Endothelial cell of umbilical vein (primary cell): ENCODE data around the gene PTRH1. TPM values are rescaled to one million over a fixed set of nuclear protein-coding genes. Genes with fewer than 3 reads are reported as not detected.

Source experiments
- BruUV-seq: library from RNA; stranded (reverse); fragments of 400-500 nt; replicated peaks from 2 replicates; lab custom pipeline; 2021; lab: Mats Ljungman, UMichigan
- CTCF ChIA-PET: fragments of 300-600, 350-600 bp; sonication (Branson Sonifier 250); formaldehyde crosslinking; loops from one replicate; lab custom pipeline; 2021; ENCODE audit warnings: antibody characterized with exemption, inconsistent platforms; lab: Charles Lee
- POLR2A ChIA-PET: fragments of 300-600, 350-600 bp; sonication (Branson Sonifier 250); formaldehyde crosslinking; loops from one replicate; lab custom pipeline; 2021; ENCODE audit warnings: antibody characterized with exemption, inconsistent platforms; lab: Charles Lee
- DNase-seq: peaks from one replicate; pipeline ENCODE4 v3.0.0-alpha.2; 2011; ENCODE audit warnings: low read depth, low spot score
- FAIRE-seq: peaks from 2 replicates; lab custom pipeline; 2011; peaks lifted over from hg19 to GRCh38; lab: Jason Lieb, UNC
- H2AFZ ChIP-seq: 2 replicates; pipeline ENCODE4 v1.6.0; 2012; ENCODE audit warnings: low read depth, low read length, control low read depth, inconsistent platforms
- H3K27ac ChIP-seq: 2 replicates; pipeline ENCODE4 v1.5.1; 2011; ENCODE audit warnings: low read depth, mild to moderate bottlenecking, control low read depth, low read length, moderate library complexity; ENCODE audit not compliant: insufficient read depth
- H3K27me3 ChIP-seq, 2 experiments: 2 replicates each; pipeline versions ENCODE4 v1.6.0 to v1.6.1; 2011; ENCODE audit warnings: low read length in 2 of 2, mixed read lengths in 1 of 2; ENCODE audit not compliant: control insufficient read depth in 2 of 2, insufficient read depth in 2 of 2
- H3K36me3 ChIP-seq, 2 experiments: 2 replicates in 1 of 2; 3 replicates in 1 of 2; pipeline ENCODE4 v1.5.1; 2011; ENCODE audit warnings: low read length in 2 of 2, mild to moderate bottlenecking in 1 of 2, moderate library complexity in 1 of 2; ENCODE audit not compliant: control insufficient read depth in 2 of 2, insufficient read depth in 2 of 2; ENCODE audit errors: extremely low read depth in 1 of 2
- H3K4me1 ChIP-seq: 3 replicates; pipeline ENCODE4 v1.5.1; 2011; ENCODE audit warnings: mild to moderate bottlenecking, low read length; ENCODE audit not compliant: control insufficient read depth, insufficient read depth; ENCODE audit errors: extremely low read depth
- H3K4me2 ChIP-seq: 2 replicates; pipeline ENCODE4 v1.6.1; 2011; ENCODE audit warnings: low read length, control low read depth, mixed read lengths; ENCODE audit not compliant: insufficient read depth
- H3K4me3 ChIP-seq, 3 experiments: fragments of 200-600 bp in 1 of 3; sonication (generic), shearing (Covaris generic) in 1 of 3; replicated peaks in 1 of 3; 2 replicates each; pipeline ENCODE4 v1.5.1; 2011 to 2016; ENCODE audit warnings: control low read depth in 3 of 3, low read length in 3 of 3, mild to moderate bottlenecking in 2 of 3, inconsistent platforms in 1 of 3, low read depth in 1 of 3, moderate library complexity in 1 of 3; ENCODE audit not compliant: insufficient read depth in 1 of 3
- H3K79me2 ChIP-seq: 2 replicates; pipeline ENCODE4 v1.6.0; 2012; ENCODE audit warnings: low read length, inconsistent platforms; ENCODE audit not compliant: control insufficient read depth, insufficient read depth
- H3K9ac ChIP-seq: replicated peaks from 2 replicates; pipeline ENCODE3; 2011; ENCODE audit warnings: low read length, control low read depth; ENCODE audit not compliant: insufficient read depth; ENCODE audit errors: extremely low read depth
- H3K9me1 ChIP-seq: replicated peaks from 3 replicates; pipeline ENCODE4 v1.6.0; 2011; ENCODE audit warnings: mild to moderate bottlenecking, low read length; ENCODE audit not compliant: control insufficient read depth, insufficient read depth; ENCODE audit errors: extremely low read depth
- H3K9me3 ChIP-seq: replicated peaks from 2 replicates; pipeline ENCODE4 v1.5.1; 2012; ENCODE audit warnings: low read length, inconsistent platforms; ENCODE audit not compliant: control insufficient read depth, insufficient read depth
- H4K20me1 ChIP-seq: replicated peaks from 2 replicates; pipeline ENCODE3; 2011; ENCODE audit warnings: mild to moderate bottlenecking, low read length; ENCODE audit not compliant: control insufficient read depth, insufficient read depth; ENCODE audit errors: extremely low read depth
- EZH2 ChIP-seq: IDR thresholded peaks from 2 replicates; pipeline ENCODE4 v1.6.1; 2012; ENCODE audit warnings: borderline replicate concordance, low read depth, mild to moderate bottlenecking, moderate library complexity, low read length, inconsistent platforms; ENCODE audit not compliant: severe bottlenecking
- FOS ChIP-seq: IDR thresholded peaks from 2 replicates; pipeline ENCODE4 v1.6.1; 2011; ENCODE audit warnings: mild to moderate bottlenecking, low read length, moderate library complexity, borderline replicate concordance; ENCODE audit not compliant: insufficient read depth
- GATA2 ChIP-seq: IDR thresholded peaks from 2 replicates; pipeline ENCODE4 v1.7.0; 2011; ENCODE audit warnings: low read depth, mild to moderate bottlenecking, moderate library complexity, mixed read lengths, low read length; ENCODE audit not compliant: insufficient read length, insufficient read depth
- MYC ChIP-seq: IDR thresholded peaks from one replicate; pipeline ENCODE4 v1.6.1; 2011; ENCODE audit warnings: mild to moderate bottlenecking, low read depth, low read length
- POLR2A ChIP-seq: IDR thresholded peaks from 2 replicates; pipeline ENCODE4 v1.6.1; 2012; ENCODE audit warnings: low read depth, mild to moderate bottlenecking, control low read depth, low read length
- POLR2AphosphoS5 ChIP-seq: IDR thresholded peaks from 2 replicates; pipeline ENCODE4 v1.6.1; 2012; ENCODE audit warnings: low read depth, mild to moderate bottlenecking, control low read depth, low read length, moderate library complexity; ENCODE audit not compliant: insufficient read depth
- dilution Hi-C: fragments of 300-500 bp; cut with MboI; formaldehyde crosslinking; loops from one replicate; pipeline ENCODE4 v1.15.0; 2019; ENCODE audit warnings: low sequenced_read_pairs; ENCODE audit not compliant: extremely low pct_ligation_motif_present
- intact Hi-C: fragments of 100-400 bp; cut with micrococcal nuclease; formaldehyde crosslinking; loops from one replicate; pipeline ENCODE4 v1.10.0; 2022
- polyA plus RNA-seq, 4 experiments: library from polyadenylated mRNA; depleted of rRNA in 3 of 4; stranded (reverse) in 3 of 4; unstranded in 1 of 4; fragments of >200 nt; gene quantifications; 2 replicates each; pipeline versions ENCODE4 v1.2.1 to v1.2.3, GENCODE V29; 2011 to 2012; ENCODE audit warnings: missing spikeins in 1 of 4
- total RNA-seq: library from RNA; stranded (reverse); gene quantifications from 2 replicates; pipeline ENCODE4 v1.2.3, GENCODE V29; 2021
- TF ChIP-seq, protein P1 (sequence below): IDR thresholded peaks from 2 replicates; pipeline ENCODE4 v1.6.1; 2011; ENCODE audit not compliant: insufficient read depth, insufficient read length
- TF ChIP-seq, protein P2 (sequence below), 2 donors: IDR thresholded peaks; 1 replicate in 1 of 2; 2 replicates in 1 of 2; pipeline ENCODE4 v1.5.1; 2011; ENCODE audit warnings: low read length in 2 of 2, mild to moderate bottlenecking in 2 of 2, moderate library complexity in 2 of 2, control low read depth in 1 of 2, inconsistent platforms in 1 of 2, low read depth in 1 of 2; ENCODE audit not compliant: insufficient read depth in 1 of 2; ENCODE audit errors: extremely low read depth in 1 of 2

The PTRH1 gene
- total and polyA plus RNA-seq, 2 donors (not counting 3 experiments of a cell fraction or from before 2014, with no cell fraction given) = 25.1 to 52.2 TPM

DNA sequence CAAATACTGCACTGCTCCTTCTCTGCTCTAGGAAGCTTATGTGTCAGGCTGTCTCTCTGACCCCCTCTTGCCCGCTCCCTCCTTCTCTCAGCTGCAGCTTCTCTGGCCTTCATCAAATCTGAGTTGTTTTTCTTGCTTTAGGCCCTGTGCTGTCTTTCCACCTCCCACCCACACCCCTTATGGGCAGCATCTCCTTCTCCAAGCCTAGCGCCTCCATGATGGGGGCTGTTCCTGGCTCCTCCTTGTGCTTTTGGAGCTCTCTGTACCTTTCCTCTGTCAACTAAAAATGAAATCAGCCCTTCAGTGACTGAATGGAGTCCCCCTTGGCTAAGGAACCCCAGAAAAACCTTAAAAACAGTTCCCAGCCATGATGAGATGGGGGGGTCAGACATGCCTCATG, 15.3 kb downstream of the PTRH1 start:
- intact Hi-C loops = no loop called here
- Histone ChIP-seq H3K9me3 (no peaks in the 10 kb centered on the region), H3K27me3 (no peaks in the 10 kb centered on the region), H3K79me2 (no peaks in the 10 kb centered on the region), H3K36me3 (no peaks in the 10 kb centered on the region), H3K9ac (no peak overlapping the region), H3K4me2 (no peak overlapping the region), H3K27ac (no peak overlapping the region), H3K9me1 (no peaks in the 10 kb centered on the region), H2AFZ (no peak overlapping the region), H3K4me1 (no peaks in the 10 kb centered on the region), H4K20me1 (no peaks in the 10 kb centered on the region), H3K4me3 (no peak overlapping the region)
- no peak for FAIRE-seq
- no peak for DNase-seq
- BruUV-seq = no TSS peak
- TF ChIP-seq, protein P1, sequence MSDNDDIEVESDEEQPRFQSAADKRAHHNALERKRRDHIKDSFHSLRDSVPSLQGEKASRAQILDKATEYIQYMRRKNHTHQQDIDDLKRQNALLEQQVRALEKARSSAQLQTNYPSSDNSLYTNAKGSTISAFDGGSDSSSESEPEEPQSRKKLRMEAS = no peak
- no peak for TF ChIP-seq EZH2
- ChIA-PET POLR2A (no interaction called here), CTCF (interaction anchor here (1.0 kb wide), 1 partner anchor 174 kb away, joined by 3 read pairs; no protein-coding TSS in a partner anchor)
- dilution Hi-C loops = no loop called here

DNA sequence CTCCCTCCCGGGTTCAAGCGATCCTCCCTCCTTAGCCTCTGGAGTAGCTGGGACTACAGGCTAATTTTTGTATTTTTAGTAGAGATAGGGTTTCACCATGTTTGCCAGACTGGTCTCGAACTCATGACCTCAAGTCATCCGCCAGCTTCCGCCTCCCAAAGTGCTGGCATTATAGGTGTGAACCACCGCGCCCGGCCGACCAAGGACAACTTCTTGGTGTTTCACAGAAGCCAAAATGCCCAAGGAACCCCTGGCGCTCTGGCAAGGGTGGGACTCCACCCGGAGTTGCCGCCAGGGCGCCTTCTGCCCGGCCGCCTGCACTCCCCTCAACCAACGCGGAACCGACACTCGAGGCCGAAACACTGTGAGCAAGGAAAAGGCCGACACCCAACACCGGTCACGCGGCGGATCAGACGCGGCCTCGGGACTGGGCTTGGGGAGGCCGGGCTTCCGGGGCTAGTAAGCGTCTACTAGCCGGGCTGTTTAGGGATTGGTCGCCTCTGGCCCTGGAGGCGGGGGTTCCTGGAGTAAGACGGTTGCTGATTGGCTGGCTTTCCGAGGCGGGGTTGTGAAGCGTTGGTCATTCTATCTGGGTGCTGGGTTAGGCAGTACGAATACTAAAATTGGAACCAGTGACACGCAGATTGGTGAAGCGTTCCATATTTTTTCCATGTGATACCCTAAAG, 16.3 kb downstream of the PTRH1 start:
- intact Hi-C loops (loop anchor here (5.0 kb wide), 1 partner anchor 87 kb away; the partner anchor contains the start of gene STXBP1), dilution Hi-C loops (no loop called here)
- peak overlapping the region; percentile 67 for H3K4me2 ChIP-seq
- H3K9me1 ChIP-seq = no peaks in the 10 kb centered on the region
- H3K4me3 ChIP-seq = peak overlapping the region in 2 of 3 experiments; percentile 17 to 18
- FAIRE-seq = peak; percentile 99
- peak; percentile 97 for DNase-seq
- no peaks in the 10 kb centered on the region for H3K9me3 ChIP-seq
- POLR2A ChIA-PET = no interaction called here
- H3K4me1 ChIP-seq = no peaks in the 10 kb centered on the region
- H3K9ac ChIP-seq = peak overlapping the region; percentile 45
- H2AFZ ChIP-seq = peak overlapping the region; percentile 84
- H3K27me3 ChIP-seq = no peaks in the 10 kb centered on the region
- peak overlapping the region; percentile 35 for H3K27ac ChIP-seq
- H4K20me1 ChIP-seq = no peaks in the 10 kb centered on the region
- H3K79me2 ChIP-seq = no peaks in the 10 kb centered on the region
- BruUV-seq = TSS peak; percentile 78
- CTCF ChIA-PET = interaction anchor here (0.5 to 0.7 kb wide), 2 partner anchors 13 to 96 kb away, joined by 3 read pairs; no protein-coding TSS in a partner anchor
- TF ChIP-seq, protein P1 = peak; percentile 67
- TF ChIP-seq POLR2A (peak; percentile 42), FOS (no peak), MYC (no peak), POLR2AphosphoS5 (peak; percentile 62), GATA2 (no peak)
- TF ChIP-seq, protein P2, sequence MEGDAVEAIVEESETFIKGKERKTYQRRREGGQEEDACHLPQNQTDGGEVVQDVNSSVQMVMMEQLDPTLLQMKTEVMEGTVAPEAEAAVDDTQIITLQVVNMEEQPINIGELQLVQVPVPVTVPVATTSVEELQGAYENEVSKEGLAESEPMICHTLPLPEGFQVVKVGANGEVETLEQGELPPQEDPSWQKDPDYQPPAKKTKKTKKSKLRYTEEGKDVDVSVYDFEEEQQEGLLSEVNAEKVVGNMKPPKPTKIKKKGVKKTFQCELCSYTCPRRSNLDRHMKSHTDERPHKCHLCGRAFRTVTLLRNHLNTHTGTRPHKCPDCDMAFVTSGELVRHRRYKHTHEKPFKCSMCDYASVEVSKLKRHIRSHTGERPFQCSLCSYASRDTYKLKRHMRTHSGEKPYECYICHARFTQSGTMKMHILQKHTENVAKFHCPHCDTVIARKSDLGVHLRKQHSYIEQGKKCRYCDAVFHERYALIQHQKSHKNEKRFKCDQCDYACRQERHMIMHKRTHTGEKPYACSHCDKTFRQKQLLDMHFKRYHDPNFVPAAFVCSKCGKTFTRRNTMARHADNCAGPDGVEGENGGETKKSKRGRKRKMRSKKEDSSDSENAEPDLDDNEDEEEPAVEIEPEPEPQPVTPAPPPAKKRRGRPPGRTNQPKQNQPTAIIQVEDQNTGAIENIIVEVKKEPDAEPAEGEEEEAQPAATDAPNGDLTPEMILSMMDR (IDR thresholded peaks at IDR 0.05; ENCODE audit: extremely low read depth in 1 of 2, insufficient read depth in 1 of 2, low read depth in 1 of 2, low read length in 2 of 2) = peak in 1 of 2 donors; percentile 10
- H3K36me3 ChIP-seq = no peaks in the 10 kb centered on the region
